ENCODE results near the gene B4GALT1. TPM values are rescaled to one million over a fixed set of nuclear protein-coding genes. Genes with fewer than 3 reads are reported as not detected.
A peak's percentile ranks its signal among the peaks of the same experiment; 100 is the strongest.

The B4GALT1 gene
- total RNA-seq, 1 experiment from 2014 or later: 19.1 TPM

DNA sequence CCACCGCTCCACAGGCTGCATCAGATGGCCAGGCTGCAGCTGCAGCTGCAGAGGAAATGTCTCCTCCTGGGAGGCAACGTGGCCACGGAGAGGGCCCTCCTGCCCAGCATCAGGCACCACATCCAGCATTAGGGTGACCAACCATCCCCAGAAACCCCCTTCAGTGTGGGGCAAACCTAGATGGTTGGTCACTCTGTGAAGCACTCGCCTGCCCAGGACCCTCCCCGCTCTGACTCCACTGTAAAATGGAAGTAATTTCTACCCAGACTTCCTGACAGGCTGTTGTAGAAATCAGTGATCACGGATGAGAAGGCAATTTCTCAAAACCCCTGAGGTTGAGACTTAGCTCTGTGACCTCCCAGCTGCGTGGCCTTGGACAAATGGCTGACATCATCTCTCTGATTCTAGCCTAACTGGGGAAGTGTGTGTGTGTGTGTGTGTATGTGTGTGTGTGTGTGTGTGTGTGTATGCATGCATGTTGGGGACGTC, 31.6 kb downstream of the B4GALT1 start (continued):
- TF ChIP-seq, protein P1, sequence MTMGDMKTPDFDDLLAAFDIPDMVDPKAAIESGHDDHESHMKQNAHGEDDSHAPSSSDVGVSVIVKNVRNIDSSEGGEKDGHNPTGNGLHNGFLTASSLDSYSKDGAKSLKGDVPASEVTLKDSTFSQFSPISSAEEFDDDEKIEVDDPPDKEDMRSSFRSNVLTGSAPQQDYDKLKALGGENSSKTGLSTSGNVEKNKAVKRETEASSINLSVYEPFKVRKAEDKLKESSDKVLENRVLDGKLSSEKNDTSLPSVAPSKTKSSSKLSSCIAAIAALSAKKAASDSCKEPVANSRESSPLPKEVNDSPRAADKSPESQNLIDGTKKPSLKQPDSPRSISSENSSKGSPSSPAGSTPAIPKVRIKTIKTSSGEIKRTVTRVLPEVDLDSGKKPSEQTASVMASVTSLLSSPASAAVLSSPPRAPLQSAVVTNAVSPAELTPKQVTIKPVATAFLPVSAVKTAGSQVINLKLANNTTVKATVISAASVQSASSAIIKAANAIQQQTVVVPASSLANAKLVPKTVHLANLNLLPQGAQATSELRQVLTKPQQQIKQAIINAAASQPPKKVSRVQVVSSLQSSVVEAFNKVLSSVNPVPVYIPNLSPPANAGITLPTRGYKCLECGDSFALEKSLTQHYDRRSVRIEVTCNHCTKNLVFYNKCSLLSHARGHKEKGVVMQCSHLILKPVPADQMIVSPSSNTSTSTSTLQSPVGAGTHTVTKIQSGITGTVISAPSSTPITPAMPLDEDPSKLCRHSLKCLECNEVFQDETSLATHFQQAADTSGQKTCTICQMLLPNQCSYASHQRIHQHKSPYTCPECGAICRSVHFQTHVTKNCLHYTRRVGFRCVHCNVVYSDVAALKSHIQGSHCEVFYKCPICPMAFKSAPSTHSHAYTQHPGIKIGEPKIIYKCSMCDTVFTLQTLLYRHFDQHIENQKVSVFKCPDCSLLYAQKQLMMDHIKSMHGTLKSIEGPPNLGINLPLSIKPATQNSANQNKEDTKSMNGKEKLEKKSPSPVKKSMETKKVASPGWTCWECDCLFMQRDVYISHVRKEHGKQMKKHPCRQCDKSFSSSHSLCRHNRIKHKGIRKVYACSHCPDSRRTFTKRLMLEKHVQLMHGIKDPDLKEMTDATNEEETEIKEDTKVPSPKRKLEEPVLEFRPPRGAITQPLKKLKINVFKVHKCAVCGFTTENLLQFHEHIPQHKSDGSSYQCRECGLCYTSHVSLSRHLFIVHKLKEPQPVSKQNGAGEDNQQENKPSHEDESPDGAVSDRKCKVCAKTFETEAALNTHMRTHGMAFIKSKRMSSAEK (CRISPR knock-in tag; IDR thresholded peaks at IDR 0.05; ENCODE audit: borderline replicate concordance): no peak
- TF ChIP-seq, protein P2, sequence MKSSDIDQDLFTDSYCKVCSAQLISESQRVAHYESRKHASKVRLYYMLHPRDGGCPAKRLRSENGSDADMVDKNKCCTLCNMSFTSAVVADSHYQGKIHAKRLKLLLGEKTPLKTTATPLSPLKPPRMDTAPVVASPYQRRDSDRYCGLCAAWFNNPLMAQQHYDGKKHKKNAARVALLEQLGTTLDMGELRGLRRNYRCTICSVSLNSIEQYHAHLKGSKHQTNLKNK (CRISPR knock-in tag; IDR thresholded peaks at IDR 0.05): no peak
- TF ChIP-seq ZBTB21 (CRISPR knock-in tag; IDR thresholded peaks at IDR 0.05; ENCODE audit: borderline replicate concordance): no peak

DNA sequence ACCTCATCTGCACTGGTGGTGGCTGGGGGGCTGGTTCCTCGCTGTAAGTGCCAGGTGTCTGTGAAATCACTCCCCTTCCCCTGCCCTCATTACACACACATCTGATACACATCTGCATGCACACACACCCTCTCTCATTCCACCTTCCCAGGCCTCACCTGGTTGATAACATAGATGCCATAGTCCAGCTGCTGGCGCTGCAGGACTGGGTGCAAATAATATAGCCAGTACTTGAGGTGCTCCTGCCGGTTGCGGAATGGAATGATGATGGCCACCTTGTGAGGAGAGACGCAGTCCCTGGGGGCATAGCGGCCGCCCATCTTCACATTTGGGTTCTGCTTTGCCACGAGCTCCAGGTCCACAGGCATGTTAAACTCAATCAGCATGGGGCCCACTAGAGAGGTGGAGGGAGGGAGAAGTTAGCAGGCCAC, 32.1 kb downstream of the B4GALT1 start:
- H3K27ac Mint-ChIP-seq: peak overlapping the region; percentile 48
- no peaks in the 10 kb centered on the region for H3K27me3 Mint-ChIP-seq (ENCODE audit: low read depth)
- TF ChIP-seq, protein P3, sequence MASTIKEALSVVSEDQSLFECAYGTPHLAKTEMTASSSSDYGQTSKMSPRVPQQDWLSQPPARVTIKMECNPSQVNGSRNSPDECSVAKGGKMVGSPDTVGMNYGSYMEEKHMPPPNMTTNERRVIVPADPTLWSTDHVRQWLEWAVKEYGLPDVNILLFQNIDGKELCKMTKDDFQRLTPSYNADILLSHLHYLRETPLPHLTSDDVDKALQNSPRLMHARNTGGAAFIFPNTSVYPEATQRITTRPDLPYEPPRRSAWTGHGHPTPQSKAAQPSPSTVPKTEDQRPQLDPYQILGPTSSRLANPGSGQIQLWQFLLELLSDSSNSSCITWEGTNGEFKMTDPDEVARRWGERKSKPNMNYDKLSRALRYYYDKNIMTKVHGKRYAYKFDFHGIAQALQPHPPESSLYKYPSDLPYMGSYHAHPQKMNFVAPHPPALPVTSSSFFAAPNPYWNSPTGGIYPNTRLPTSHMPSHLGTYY (CRISPR knock-in tag; IDR thresholded peaks at IDR 0.05): no peak
- CTCF ChIA-PET: no interaction called here
- ATAC-seq (no peak), DNase-seq (ENCODE audit: low spot score) (no peak)
- no peak overlapping the region for H3K4me3 Mint-ChIP-seq
- 0 out of 2 replicates have a peak, but pooled peaks cover 2% of the 10 kb centered on the region for H3K4me1 Mint-ChIP-seq
- no peaks in the 10 kb centered on the region for H3K9me3 Mint-ChIP-seq
- no peaks in the 10 kb centered on the region for H3K36me3 Mint-ChIP-seq
- POLR2A ChIA-PET: no interaction called here

GRCh38 chr9:33133186-33133585, 34.0 kb downstream of the B4GALT1 start:
- ATAC-seq: no peak
- CTCF ChIA-PET: no interaction called here

More at GRCh38 chr9:33133186-33133585, 34.0 kb downstream of the B4GALT1 start:
- Mint-ChIP-seq H3K36me3 (peaks cover 4% of the 10 kb centered on the region; the same call in 1 of the 2 replicates), H3K27me3 (ENCODE audit: low read depth) (no peaks in the 10 kb centered on the region), H3K9me3 (no peaks in the 10 kb centered on the region), H3K4me3 (no peak overlapping the region), H3K4me1 (no peaks in the 10 kb centered on the region), H3K27ac (no peak overlapping the region)
- POLR2A ChIA-PET: no interaction called here
- no peak for DNase-seq (ENCODE audit: low spot score)
- TF ChIP-seq ATF3 (CRISPR knock-in tag; conservative IDR thresholded peaks at IDR 0.05) (no peak), E2F4 (CRISPR knock-in tag; IDR thresholded peaks at IDR 0.05; ENCODE audit: borderline replicate concordance, low read depth) (no peak), ZBTB21 (CRISPR knock-in tag; IDR thresholded peaks at IDR 0.05; ENCODE audit: borderline replicate concordance) (no peak), ATF2 (CRISPR knock-in tag; IDR thresholded peaks at IDR 0.05; ENCODE audit: borderline replicate concordance, low read depth) (no peak), FOXP4 (CRISPR knock-in tag; IDR thresholded peaks at IDR 0.05) (no peak), NFATC4 (CRISPR knock-in tag; IDR thresholded peaks at IDR 0.05) (no peak), CREM (CRISPR knock-in tag; IDR thresholded peaks at IDR 0.05) (no peak), ZNF263 (CRISPR knock-in tag; IDR thresholded peaks at IDR 0.05; ENCODE audit: low read depth) (no peak), ZNF219 (CRISPR knock-in tag; IDR thresholded peaks at IDR 0.05; ENCODE audit: borderline replicate concordance) (no peak)

All from WTC11 (cell line).